Stomach (tissue), 9 donors: Measurements from ENCODE around the gene ZBTB46. TPM values are rescaled to one million over a fixed set of nuclear protein-coding genes. Genes with fewer than 3 reads are reported as not detected.

Experiments used
- DNase-seq, 2 donors: peaks; one replicate each; pipeline versions ENCODE4 v3.0.0 to v3.0.0-alpha.2; 2013 to 2019
- H3K27ac ChIP-seq, 5 donors: fragments of 200-600 bp in 4 of 5; sonication (generic) in 4 of 5; one replicate each; pipeline ENCODE4 v1.5.1; 2013 to 2019; ENCODE audit warnings: mild to moderate bottlenecking in 1 of 5, moderate library complexity in 1 of 5
- H3K27me3 ChIP-seq, 3 donors: fragments of 200-600 bp; sonication (generic); one replicate each; pipeline ENCODE4 v1.5.1; 2017 to 2019; ENCODE audit warnings: mixed run types in 1 of 3
- H3K36me3 ChIP-seq, 4 donors: fragments of 200-600 bp; sonication (generic); 1 replicate in 3 of 4; 2 replicates in 1 of 4; pipeline ENCODE4 v1.5.1; 2016 to 2019
- H3K4me1 ChIP-seq, 4 donors: fragments of 200-600 bp; sonication (generic); one replicate each; pipeline ENCODE4 v1.5.1; 2016 to 2019
- H3K4me3 ChIP-seq, 4 donors: fragments of 200-600 bp; sonication (generic) in 3 of 4; one replicate each; pipeline ENCODE4 v1.5.1; 2016 to 2019; ENCODE audit warnings: mild to moderate bottlenecking in 1 of 4
- H3K9me3 ChIP-seq, 4 donors: fragments of 200-600 bp; sonication (generic); one replicate each; pipeline ENCODE4 v1.5.1; 2016 to 2019
- EP300 ChIP-seq: sonication (generic); formaldehyde crosslinking; IDR thresholded peaks from one replicate; pipeline ENCODE4 v1.6.1; 2017; ENCODE audit warnings: antibody characterized with exemption
- POLR2A ChIP-seq, 4 donors: fragments of 450-650 bp; IDR thresholded peaks; one replicate each; pipeline ENCODE4 v1.6.1; 2016; ENCODE audit warnings: antibody characterized with exemption in 4 of 4, control low read depth in 2 of 4, mild to moderate bottlenecking in 1 of 4, moderate library complexity in 1 of 4
- POLR2AphosphoS5 ChIP-seq, 3 donors: sonication (generic); formaldehyde crosslinking; IDR thresholded peaks; one replicate each; pipeline ENCODE4 v1.6.1; 2016; ENCODE audit warnings: antibody characterized with exemption in 3 of 3
- WGBS, 5 donors: extraction: QIAGEN DNeasy Blood & Tissue Kit in 3 of 5; methylation state at CpG; one replicate each; pipeline versions ENCODE4 v1.1.5 to v1.1.7; 2013 to 2018; 5-methylcytosine and 5-hydroxymethylcytosine counted together
- intact Hi-C: fragments of 100-400 bp; cut with DNase I; formaldehyde crosslinking; loops from one replicate; pipeline ENCODE4 v1.15.1; 2023; ENCODE audit warnings: low total_unique reads
- polyA plus RNA-seq, 3 donors: library from polyadenylated mRNA; stranded (reverse); fragments of 200-250 nt; gene quantifications; one replicate each; pipeline ENCODE4 v1.2.3, GENCODE V29; 2013
- total RNA-seq, 5 donors: library from RNA; depleted of rRNA; stranded (reverse); fragments of >200 nt; gene quantifications; one replicate each; pipeline versions ENCODE4 v1.1.0 to v1.2.3, GENCODE V29; 2014 to 2016
- TF ChIP-seq, protein P1 (sequence below), 7 experiments: fragments of 450-650 bp in 4 of 7; fragments of 200-600 bp in 3 of 7; sonication (generic) in 3 of 7; IDR thresholded peaks; one replicate each; pipeline ENCODE4 v1.5.1; 2016 to 2019; ENCODE audit warnings: antibody characterized with exemption in 7 of 7, control low read depth in 2 of 7, mild to moderate bottlenecking in 1 of 7
- donor health status: healthy with polysubstance abuse.
- donor health status: Bipolar disorder and iron deficiency.
- donor health status: healthy.

ZBTB46 gene
- total and polyA plus RNA-seq, 8 donors: 0.58 to 13.4 (median 2.5) TPM

DNA sequence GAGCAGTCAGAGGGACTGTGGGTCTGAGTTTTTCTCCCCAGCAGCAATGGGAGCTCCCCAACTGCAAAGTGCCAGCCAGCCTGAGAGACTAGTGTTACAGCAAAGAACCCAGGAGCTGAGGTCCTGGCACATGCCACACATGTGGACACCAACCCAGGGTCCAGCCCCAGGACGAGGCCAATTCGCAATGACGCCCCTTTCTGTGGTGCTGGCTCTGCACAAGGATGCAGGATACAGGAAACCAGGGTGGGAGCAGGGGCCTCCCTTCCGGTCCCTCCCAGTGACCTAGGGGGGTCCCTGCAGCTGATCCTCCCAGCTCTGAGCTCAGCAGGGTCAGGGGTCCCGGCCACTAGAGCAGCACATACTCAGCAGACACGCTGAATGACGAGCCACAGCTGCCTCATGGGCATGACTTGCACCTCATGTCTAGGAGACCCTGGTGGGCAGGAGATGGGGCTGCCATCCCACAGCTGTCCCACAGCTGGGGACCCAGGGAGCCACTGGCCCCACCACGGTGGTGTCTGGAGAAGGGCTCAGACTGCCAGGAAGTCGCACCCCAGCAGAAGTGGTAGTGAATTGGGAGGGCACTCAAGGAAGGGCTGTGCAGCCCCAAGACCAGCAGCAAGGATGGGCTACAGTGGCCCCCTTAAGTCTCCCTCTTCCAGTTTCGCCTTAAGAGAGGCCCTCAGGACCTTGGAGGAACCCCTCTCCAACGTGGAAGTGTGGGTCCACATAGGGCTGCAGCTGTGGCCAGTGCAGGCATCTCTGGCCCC lies 126.9 kb downstream of the ZBTB46 start:
- Histone ChIP-seq H3K4me3 (no peak overlapping the region), H3K27me3 (no peaks in the 10 kb centered on the region), H3K36me3 (peaks cover 22 to 63% (median 48%) of the 10 kb centered on the region in 4 donors), H3K27ac (no peak overlapping the region), H3K9me3 (no peaks in the 10 kb centered on the region), H3K4me1 (peaks cover 25 to 36% (median 32%) of the 10 kb centered on the region in 4 donors)
- WGBS, 5 donors: 84 to 98% (median 92%) methylated on average over 7 to 11 of the region's 11 CpGs
- no peak for TF ChIP-seq EP300
- TF ChIP-seq POLR2A (IDR thresholded peaks at IDR 0.05): no peak
- TF ChIP-seq, protein P1, sequence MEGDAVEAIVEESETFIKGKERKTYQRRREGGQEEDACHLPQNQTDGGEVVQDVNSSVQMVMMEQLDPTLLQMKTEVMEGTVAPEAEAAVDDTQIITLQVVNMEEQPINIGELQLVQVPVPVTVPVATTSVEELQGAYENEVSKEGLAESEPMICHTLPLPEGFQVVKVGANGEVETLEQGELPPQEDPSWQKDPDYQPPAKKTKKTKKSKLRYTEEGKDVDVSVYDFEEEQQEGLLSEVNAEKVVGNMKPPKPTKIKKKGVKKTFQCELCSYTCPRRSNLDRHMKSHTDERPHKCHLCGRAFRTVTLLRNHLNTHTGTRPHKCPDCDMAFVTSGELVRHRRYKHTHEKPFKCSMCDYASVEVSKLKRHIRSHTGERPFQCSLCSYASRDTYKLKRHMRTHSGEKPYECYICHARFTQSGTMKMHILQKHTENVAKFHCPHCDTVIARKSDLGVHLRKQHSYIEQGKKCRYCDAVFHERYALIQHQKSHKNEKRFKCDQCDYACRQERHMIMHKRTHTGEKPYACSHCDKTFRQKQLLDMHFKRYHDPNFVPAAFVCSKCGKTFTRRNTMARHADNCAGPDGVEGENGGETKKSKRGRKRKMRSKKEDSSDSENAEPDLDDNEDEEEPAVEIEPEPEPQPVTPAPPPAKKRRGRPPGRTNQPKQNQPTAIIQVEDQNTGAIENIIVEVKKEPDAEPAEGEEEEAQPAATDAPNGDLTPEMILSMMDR (IDR thresholded peaks at IDR 0.05): no peak
- intact Hi-C loops: no loop called here
- no peak for DNase-seq

DNA sequence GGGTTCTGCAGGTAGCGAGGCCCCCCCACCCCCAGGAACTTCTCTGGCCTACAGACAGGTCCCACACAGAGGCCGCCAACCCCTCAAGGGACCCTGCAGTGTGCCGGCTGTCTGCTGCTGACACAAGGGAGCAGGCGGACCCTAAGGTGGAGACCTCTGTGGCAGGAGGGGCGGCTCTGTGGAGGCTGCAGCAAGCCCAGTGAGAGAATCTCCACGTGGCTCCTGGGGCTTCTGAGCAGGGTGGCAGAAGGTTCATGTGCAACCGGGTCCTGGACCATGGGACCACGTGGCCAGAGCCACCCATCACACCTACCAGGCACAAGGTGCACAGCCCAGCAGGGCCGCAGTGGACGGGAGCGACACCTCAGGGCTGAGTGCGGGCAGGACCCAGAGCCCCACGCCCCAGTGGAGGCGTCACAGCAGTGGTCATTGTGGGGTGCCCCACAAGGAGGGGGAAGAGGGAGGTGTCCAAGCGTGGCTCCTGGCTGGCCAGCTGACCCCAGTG lies 127.5 kb downstream of the ZBTB46 start:
- H3K36me3 ChIP-seq: peaks cover 22 to 59% (median 45%) of the 10 kb centered on the region in 4 donors
- intact Hi-C loops: no loop called here
- WGBS, 5 donors: 85 to 92% (median 89%) methylated on average over 9 to 15 of the region's 15 CpGs
- no peak for TF ChIP-seq POLR2A (IDR thresholded peaks at IDR 0.05)
- TF ChIP-seq EP300: no peak
- TF ChIP-seq POLR2AphosphoS5 (IDR thresholded peaks at IDR 0.05): no peak
- TF ChIP-seq, protein P1 (IDR thresholded peaks at IDR 0.05): no peak
- no peaks in the 10 kb centered on the region for H3K9me3 ChIP-seq
- no peak overlapping the region for H3K27ac ChIP-seq
- H3K4me1 ChIP-seq: peaks cover 25 to 36% (median 32%) of the 10 kb centered on the region in 4 donors
- no peaks in the 10 kb centered on the region for H3K27me3 ChIP-seq
- no peak overlapping the region for H3K4me3 ChIP-seq
- no peak for DNase-seq

DNA sequence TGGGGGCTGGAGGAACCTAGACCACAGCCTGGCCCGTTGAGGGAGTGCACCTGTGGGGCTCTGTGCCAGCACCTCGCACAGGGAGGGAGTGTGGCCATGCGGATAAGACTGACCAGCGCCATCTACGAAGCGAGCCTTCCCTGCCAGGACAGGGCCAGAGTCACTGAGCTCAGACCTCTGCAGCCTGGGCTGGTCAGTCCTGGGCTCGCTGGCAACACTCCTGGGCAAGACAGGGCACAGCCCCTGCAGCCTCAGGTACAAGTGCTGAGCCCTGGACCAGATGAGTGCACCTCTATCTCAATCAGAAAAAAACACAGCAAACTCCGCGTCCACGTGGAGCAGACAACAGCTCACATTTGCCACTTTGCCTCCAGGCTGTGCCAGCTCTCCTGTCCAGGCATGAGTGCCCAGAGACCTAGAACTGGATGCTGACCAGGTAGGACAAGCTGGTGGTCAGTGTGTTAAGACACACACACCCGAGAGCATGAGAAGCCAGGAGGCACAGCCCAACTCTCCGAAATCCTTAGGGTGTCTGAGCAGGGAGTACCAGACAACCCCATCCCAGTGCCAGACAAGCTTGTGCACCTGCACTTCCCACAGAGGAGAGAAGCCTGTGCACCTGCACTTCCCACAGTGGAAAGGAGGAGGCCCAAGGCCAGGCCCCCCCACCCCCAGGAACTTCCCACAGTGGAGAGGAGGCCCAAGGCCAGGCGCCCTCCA lies 128.2 kb downstream of the ZBTB46 start:
- H3K4me3 ChIP-seq: no peak overlapping the region
- peaks cover 22 to 59% (median 45%) of the 10 kb centered on the region in 4 donors for H3K36me3 ChIP-seq
- H3K9me3 ChIP-seq: no peaks in the 10 kb centered on the region
- H3K27me3 ChIP-seq: no peaks in the 10 kb centered on the region
- 64 to 78% (median 76%) methylated on average over 9 to 13 of the region's 13 CpGs for WGBS, 5 donors
- intact Hi-C loops: no loop called here
- H3K4me1 ChIP-seq: peaks cover 25 to 39% (median 35%) of the 10 kb centered on the region in 4 donors
- DNase-seq: no peak
- H3K27ac ChIP-seq: no peak overlapping the region
- TF ChIP-seq EP300 (no peak), POLR2A (IDR thresholded peaks at IDR 0.05) (no peak), POLR2AphosphoS5 (IDR thresholded peaks at IDR 0.05) (no peak)
- TF ChIP-seq, protein P1 (IDR thresholded peaks at IDR 0.05): no peak

DNA sequence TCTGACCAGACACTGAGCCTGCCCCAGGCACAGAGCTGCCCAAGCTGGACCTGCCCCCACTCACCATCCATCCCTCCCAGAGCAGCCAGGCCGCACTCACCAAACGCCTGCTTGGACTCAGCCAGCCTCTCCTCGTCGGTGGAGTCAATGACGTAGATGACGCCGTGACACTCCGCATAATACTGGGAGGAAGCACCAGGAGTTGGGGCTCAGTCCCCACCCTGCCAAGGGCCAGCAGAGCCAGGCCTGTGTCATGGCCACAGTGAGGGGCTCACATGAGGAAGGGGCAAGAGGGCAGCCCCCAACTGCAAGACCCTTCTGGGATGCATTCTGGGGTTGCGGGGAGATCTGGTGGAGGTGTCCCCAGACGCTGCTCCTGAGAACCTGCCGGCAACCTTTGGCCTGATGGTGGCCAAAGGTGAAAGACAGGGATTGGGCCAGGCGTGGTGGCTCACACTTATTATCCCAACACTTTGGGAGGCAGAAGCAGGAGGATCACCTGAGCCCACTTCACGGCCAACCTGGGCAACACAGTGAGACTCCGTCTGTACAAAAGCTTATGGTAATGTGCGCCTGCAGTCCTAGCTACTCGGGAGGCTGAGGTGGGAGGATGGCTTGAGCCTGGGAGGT lies 128.9 kb downstream of the ZBTB46 start:
- Histone ChIP-seq H3K4me1 (peaks cover 31 to 47% (median 40%) of the 10 kb centered on the region in 4 donors), H3K36me3 (peaks cover 22 to 59% (median 48%) of the 10 kb centered on the region in 4 donors), H3K27me3 (no peaks in the 10 kb centered on the region), H3K27ac (no peak overlapping the region), H3K9me3 (no peaks in the 10 kb centered on the region), H3K4me3 (no peak overlapping the region)
- no peak for TF ChIP-seq POLR2A (IDR thresholded peaks at IDR 0.05)
- no peak for TF ChIP-seq POLR2AphosphoS5 (IDR thresholded peaks at IDR 0.05)
- no peak for TF ChIP-seq EP300
- TF ChIP-seq, protein P1 (IDR thresholded peaks at IDR 0.05): no peak
- intact Hi-C loops: no loop called here
- DNase-seq: no peak
- WGBS, 5 donors: 87 to 93% (median 91%) methylated on average over 6 to 16 of the region's 16 CpGs
